ENCODE data around the gene WFDC1. TPM values are rescaled to one million over a fixed set of nuclear protein-coding genes. Genes with fewer than 3 reads are reported as not detected.

Gene WFDC1
- total RNA-seq, 1 experiment from 2014 or later: not detected

- Histone ChIP-seq H3K9me3 (ENCODE audit: control insufficient read depth, insufficient read depth, low read depth, low read length) (no peaks in the 10 kb centered on the region), H3K27ac (ENCODE audit: low read length) (no peak overlapping the region), H3K4me3 (ENCODE audit: low read depth in 2 of 2, low read length in 2 of 2) (no peak overlapping the region), H3K4me1 (ENCODE audit: control insufficient read depth, insufficient read depth, low read length) (no peaks in the 10 kb centered on the region), H3K36me3 (ENCODE audit: control insufficient read depth, insufficient read depth, low read length) (no peaks in the 10 kb centered on the region), H3K27me3 (ENCODE audit: control insufficient read depth, insufficient read depth, low read length) (no peaks in the 10 kb centered on the region; the same call in 1 of the 2 replicates)
- ChIA-PET POLR2A (no interaction called here), CTCF (no interaction called here)
- ATAC-seq (no peak), DNase-seq (ENCODE audit: low read depth, low spot score) (no peak)
- TF ChIP-seq POLR2AphosphoS5 (IDR thresholded peaks at IDR 0.05; ENCODE audit: low read depth, low read length): no peak
- no peak for TF ChIP-seq REST (IDR thresholded peaks at IDR 0.05; ENCODE audit: insufficient read depth in 1 of 2, low read depth in 2 of 2, low read length in 1 of 2)
- no TSS peak for BruUV-seq (replicated peaks)
- intact Hi-C loops (cut with micrococcal nuclease; ENCODE audit: unreplicated experiment): no loop called here
- in situ Hi-C loops (cut with HindIII; ENCODE audit: low pct_unique_long_range_greater_than_20kb, low sequenced_read_pairs): no loop called here
Observed at GRCh38 chr16:84314814-84315213, 20.1 kb downstream of the WFDC1 start.

GRCh38 chr16:84315422-84315821 lies 20.7 kb downstream of the WFDC1 start:
- CTCF ChIA-PET: no interaction called here
- TF ChIP-seq CTCF (IDR thresholded peaks at IDR 0.05): no peak
- TF ChIP-seq TCF7L2 (IDR thresholded peaks at IDR 0.05; ENCODE audit: low read depth, low read length): no peak
- TF ChIP-seq SIN3A (IDR thresholded peaks at IDR 0.05; ENCODE audit: borderline replicate concordance, insufficient read depth, low read depth, low read length): no peak
- TF ChIP-seq REST (IDR thresholded peaks at IDR 0.05; ENCODE audit: insufficient read depth in 1 of 2, low read depth in 2 of 2, low read length in 1 of 2): no peak
- TF ChIP-seq POLR2AphosphoS5 (IDR thresholded peaks at IDR 0.05; ENCODE audit: low read depth, low read length): no peak
- ATAC-seq: no peak
- Histone ChIP-seq H3K4me3 (ENCODE audit: low read depth in 2 of 2, low read length in 2 of 2) (no peak overlapping the region), H3K27ac (ENCODE audit: low read length) (no peak overlapping the region), H3K4me1 (ENCODE audit: control insufficient read depth, insufficient read depth, low read length) (no peaks in the 10 kb centered on the region), H3K9me3 (ENCODE audit: control insufficient read depth, insufficient read depth, low read depth, low read length) (no peaks in the 10 kb centered on the region), H3K27me3 (ENCODE audit: control insufficient read depth, insufficient read depth, low read length) (no peaks in the 10 kb centered on the region; the same call in 1 of the 2 replicates), H3K36me3 (ENCODE audit: control insufficient read depth, insufficient read depth, low read length) (no peaks in the 10 kb centered on the region)
- in situ Hi-C loops (cut with HindIII; ENCODE audit: low pct_unique_long_range_greater_than_20kb, low sequenced_read_pairs) (no loop called here), intact Hi-C loops (cut with micrococcal nuclease; ENCODE audit: unreplicated experiment) (no loop called here)
- POLR2A ChIA-PET: no interaction called here
- BruUV-seq (replicated peaks): no TSS peak
- DNase-seq (ENCODE audit: low read depth, low spot score): no peak

Data from Panc1 (cell line).